HG02938 (cell line): ENCODE data around the gene DEPDC5.
A peak's percentile ranks its signal among the peaks of the same experiment; 100 is the strongest.
"Not testable (repeated sequence)": the region's sequence is repeated elsewhere in the genome, so short reads cannot be mapped to it uniquely, and the experiment has no call there.

Source experiments
- ATAC-seq: cut with Tn5 transposase; IDR thresholded peaks from one replicate; pipeline ENCODE4 v1.9.1; 2021; ENCODE audit warnings: mild to moderate bottlenecking, moderate library complexity; ENCODE audit not compliant: unreplicated experiment

DEPDC5 gene

GRCh38 chr22:31748490-31748889 lies 5.3 kb upstream of the DEPDC5 start:
- no peak for ATAC-seq

- ATAC-seq: peak; percentile 53
Measured at GRCh38 chr22:31749636-31750364, 4.0 kb upstream of the DEPDC5 start, which contains the start of gene PRR14L. Gene PRR14L, minus strand, starts transcription at chr22:31750132. Its CDS starts 11,272 bp downstream, at chr22:31738860.

- no peak for ATAC-seq
Measured at GRCh38 chr22:31750365-31751284, 3.2 kb upstream of the DEPDC5 start.

GRCh38 chr22:31752096-31752847 lies 1.5 kb upstream of the DEPDC5 start:
- no peak for ATAC-seq

- ATAC-seq: peak; percentile 9
Measured at GRCh38 chr22:31753005-31753633, 700 bp upstream of the DEPDC5 start.

GRCh38 chr22:31754813-31755212 lies 994 bp downstream of the DEPDC5 start:
- ATAC-seq: no peak

GRCh38 chr22:31757265-31757664 lies 3.4 kb downstream of the DEPDC5 start:
- no peak for ATAC-seq

GRCh38 chr22:31758860-31759259 lies 5.0 kb downstream of the DEPDC5 start:
- ATAC-seq: not testable (repeated sequence)

- no peak for ATAC-seq
Measured at GRCh38 chr22:31764785-31765184, 11.0 kb downstream of the DEPDC5 start.

GRCh38 chr22:31768422-31769059 lies 14.7 kb downstream of the DEPDC5 start:
- no peak for ATAC-seq

GRCh38 chr22:31773416-31773815 lies 19.6 kb downstream of the DEPDC5 start:
- ATAC-seq: no peak

- no peak for ATAC-seq
Measured at GRCh38 chr22:31776231-31776630, 22.4 kb downstream of the DEPDC5 start.

- ATAC-seq: no peak
Measured at GRCh38 chr22:31789803-31790202, 36.0 kb downstream of the DEPDC5 start.

GRCh38 chr22:31790240-31790639 lies 36.4 kb downstream of the DEPDC5 start:
- no peak for ATAC-seq

GRCh38 chr22:31799358-31799757 lies 45.5 kb downstream of the DEPDC5 start:
- ATAC-seq: not testable (repeated sequence)

- no peak for ATAC-seq
Measured at GRCh38 chr22:31800065-31800464, 46.2 kb downstream of the DEPDC5 start.

GRCh38 chr22:31800861-31801260 lies 47.0 kb downstream of the DEPDC5 start:
- ATAC-seq: not testable (repeated sequence)

GRCh38 chr22:31802575-31802974 lies 48.8 kb downstream of the DEPDC5 start:
- no peak for ATAC-seq

- ATAC-seq: no peak
Measured at GRCh38 chr22:31806751-31807150, 52.9 kb downstream of the DEPDC5 start.

GRCh38 chr22:31812977-31813605 lies 59.3 kb downstream of the DEPDC5 start:
- ATAC-seq: no peak
